RCC 7860 (cell line): ENCODE measurements around the gene PORCN.
"Not testable (repeated sequence)": the region's sequence is repeated elsewhere in the genome, so short reads cannot be mapped to it uniquely, and the experiment has no call there.

ENCODE experiments used
- DNase-seq: peaks from one replicate; pipeline ENCODE4 v3.0.0-alpha.2; 2015; ENCODE audit warnings: low spot score
- FAIRE-seq: peaks from 2 replicates; lab custom pipeline; 2012; peaks lifted over from hg19 to GRCh38; lab: Jason Lieb, UNC

Gene PORCN

DNA sequence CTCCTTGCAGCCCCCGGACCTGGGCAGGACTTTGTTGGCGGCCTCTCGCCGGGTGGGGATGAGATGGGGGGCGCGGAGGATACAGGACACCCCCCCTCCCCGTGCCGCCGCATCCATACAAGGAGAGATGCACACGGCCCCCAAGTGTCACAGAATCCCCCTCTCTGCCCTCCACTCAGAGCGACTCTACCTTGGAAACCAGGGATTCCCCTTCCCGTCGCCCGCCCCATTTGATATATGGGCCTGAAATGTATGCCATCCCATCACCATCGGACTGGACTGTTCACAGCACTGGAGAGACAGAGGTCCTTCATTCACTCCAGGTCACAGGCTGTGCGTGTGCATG is 426 bp downstream of the PORCN start:
- FAIRE-seq (no peak), DNase-seq (no peak)

- FAIRE-seq (no peak), DNase-seq (no peak)
These were observed 827 bp downstream of the PORCN start for GRCh38 chrX:48509619-48510018.

GRCh38 chrX:48511560-48511959 is 2.8 kb downstream of the PORCN start:
- no peak for FAIRE-seq

GRCh38 chrX:48512371-48512935 is 3.7 kb downstream of the PORCN start:
- FAIRE-seq (no peak), DNase-seq (no peak)

More at GRCh38 chrX:48511560-48511959, 2.8 kb downstream of the PORCN start:
- DNase-seq: no peak

DNA sequence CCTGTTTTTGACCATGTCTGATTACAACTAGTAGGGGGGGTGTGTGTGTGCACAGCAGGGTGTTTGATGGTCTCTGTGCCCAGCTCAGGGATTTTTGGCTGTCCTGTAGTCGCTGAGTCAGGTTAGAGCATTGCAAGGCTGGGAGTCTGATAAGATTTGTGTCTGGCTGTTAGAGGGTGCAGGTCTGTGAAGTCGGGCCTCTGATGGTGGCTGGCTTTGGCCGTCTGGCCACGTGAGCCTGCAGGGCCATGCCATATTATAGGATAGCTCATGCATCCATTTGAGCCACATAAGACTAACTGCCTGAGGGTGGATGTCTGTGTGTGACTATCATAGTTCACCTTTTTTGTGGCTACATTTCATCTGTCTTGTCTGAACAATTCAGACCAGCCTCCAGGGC is 4.9 kb downstream of the PORCN start:
- FAIRE-seq: no peak
- DNase-seq: no peak

DNA sequence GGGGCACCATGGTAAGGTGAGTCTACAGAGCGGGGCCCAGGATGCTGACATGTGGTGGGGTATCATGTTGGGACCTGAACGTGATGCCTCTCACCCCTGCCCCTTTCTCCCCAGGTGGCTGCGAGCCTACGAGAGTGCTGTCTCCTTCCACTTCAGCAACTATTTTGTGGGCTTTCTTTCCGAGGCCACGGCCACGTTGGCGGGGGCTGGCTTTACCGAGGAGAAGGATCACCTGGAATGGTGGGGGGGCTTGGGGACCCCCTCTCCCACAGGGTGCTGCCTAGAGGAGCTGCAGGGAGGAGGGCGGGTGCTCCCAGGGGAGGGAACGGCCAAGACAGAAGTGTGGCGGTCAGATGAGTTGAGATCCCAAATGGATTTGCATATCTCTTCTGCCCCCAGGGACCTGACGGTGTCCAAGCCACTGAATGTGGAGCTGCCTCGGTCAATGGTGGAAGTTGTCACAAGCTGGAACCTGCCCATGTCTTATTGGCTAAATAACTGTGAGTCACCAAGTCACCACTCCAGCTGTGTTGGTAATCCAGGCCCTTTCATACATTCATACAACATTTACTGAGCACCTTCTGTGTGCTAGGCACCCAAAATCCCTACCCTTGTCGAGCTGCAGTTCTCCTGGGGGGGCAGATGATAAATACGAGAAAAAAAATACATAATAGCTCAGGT is 5.5 kb downstream of the PORCN start:
- no peak for DNase-seq
- no peak for FAIRE-seq

GRCh38 chrX:48514868-48515460 is 6.2 kb downstream of the PORCN start:
- FAIRE-seq (no peak), DNase-seq (no peak)

- FAIRE-seq (no peak), DNase-seq (no peak)
These were observed 7.0 kb downstream of the PORCN start for GRCh38 chrX:48515842-48516241.

- DNase-seq: no peak
- no peak for FAIRE-seq
These were observed 7.5 kb downstream of the PORCN start for GRCh38 chrX:48516285-48516684.

DNA sequence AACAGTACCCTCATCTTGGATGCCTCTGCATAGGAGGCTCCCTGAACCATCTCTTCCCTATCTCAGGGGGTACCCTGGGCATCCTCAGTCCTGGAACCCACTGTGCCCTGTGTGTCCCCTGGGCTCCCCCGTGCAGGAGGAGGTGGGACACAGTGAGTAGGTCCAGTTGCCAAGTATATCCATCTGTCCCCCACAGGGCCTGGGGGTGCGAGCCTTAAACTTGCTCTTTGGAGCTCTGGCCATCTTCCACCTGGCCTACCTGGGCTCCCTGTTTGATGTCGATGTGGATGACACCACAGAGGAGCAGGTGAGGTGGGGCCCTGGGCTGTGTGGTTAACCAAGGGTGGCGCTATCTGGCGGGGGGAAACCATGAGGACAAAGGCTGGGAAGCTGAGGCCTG is 8.2 kb downstream of the PORCN start:
- DNase-seq (no peak), FAIRE-seq (no peak)

DNA sequence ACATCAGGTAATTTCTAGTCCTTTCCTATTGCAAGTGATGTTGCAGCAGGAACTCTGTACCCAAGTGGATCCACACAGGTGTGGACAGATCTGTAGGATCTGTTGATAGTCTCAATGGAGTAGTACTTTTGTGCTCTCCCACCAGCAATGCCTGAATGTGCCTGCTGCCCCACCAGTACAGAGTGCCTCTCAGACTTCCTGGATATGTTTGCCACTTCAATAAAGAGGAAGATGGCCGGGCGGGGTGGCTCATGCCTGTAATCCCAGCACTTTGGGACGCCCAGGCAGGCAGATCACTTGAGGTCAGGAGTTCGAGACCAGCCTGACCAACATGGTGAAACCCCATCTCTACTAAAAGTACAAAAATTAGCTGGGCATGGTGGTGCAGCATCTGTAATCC is 10.7 kb downstream of the PORCN start:
- FAIRE-seq, DNase-seq: not testable (repeated sequence)

- DNase-seq: no peak
- FAIRE-seq: no peak
These were observed 11.7 kb downstream of the PORCN start for GRCh38 chrX:48520455-48520854.

DNA sequence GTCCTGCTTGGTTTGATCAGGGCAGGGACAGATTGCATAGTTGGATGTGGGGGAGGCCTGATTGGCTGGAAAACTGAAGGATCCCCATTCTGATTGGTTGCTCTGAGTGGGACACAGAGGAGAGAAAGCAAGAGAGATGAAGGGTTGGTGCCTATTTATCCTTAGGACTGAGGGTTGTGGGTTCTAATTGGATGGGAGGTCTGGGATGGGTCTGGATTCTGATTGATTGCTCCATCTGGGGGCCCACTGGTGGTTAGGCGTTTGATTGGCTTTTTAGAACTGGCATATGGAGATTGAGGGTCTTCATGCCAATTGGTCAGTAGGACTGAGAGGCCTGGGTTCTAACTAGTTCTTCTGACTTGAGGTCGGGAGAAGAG is 12.2 kb downstream of the PORCN start:
- DNase-seq: no peak
- no peak for FAIRE-seq

GRCh38 chrX:48521353-48522243 is 12.8 kb downstream of the PORCN start, which contains the start of gene EBP:
Gene EBP, plus strand, starts transcription at chrX:48521808. Its CDS starts 1,964 bp downstream, at chrX:48523772.
- DNase-seq (peak; percentile 86), FAIRE-seq (peak; percentile 93)

DNA sequence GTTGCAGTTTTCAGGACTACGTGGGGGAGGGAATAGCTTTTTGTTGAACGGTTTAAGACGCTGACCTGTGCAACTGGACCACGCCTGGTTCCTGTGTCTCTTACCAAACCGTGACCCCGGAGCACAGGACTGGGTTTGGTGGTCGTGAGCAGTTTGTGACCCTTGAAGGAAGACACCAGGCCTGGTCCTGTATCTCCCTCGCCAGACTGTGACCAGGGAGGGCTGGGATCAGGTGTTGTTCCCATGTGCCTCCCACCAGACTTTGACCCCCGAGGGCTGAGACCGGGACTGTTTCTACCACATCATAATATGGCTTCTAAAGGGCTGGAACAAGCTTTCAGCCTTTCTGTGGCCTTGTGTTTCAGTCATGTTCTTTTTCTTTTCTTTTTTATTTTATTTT is 13.5 kb downstream of the PORCN start:
- DNase-seq: no peak
- no peak for FAIRE-seq

DNA sequence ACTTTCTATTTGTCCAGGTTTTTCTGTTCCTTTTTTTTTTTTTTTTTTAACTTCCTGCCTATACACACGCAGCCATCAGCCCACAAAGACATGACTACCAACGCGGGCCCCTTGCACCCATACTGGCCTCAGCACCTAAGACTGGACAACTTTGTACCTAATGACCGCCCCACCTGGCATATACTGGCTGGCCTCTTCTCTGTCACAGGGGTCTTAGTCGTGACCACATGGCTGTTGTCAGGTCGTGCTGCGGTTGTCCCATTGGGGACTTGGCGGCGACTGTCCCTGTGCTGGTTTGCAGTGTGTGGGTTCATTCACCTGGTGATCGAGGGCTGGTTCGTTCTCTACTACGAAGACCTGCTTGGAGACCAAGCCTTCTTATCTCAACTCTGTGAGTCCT is 14.9 kb downstream of the PORCN start:
- DNase-seq (no peak), FAIRE-seq (no peak)

DNA sequence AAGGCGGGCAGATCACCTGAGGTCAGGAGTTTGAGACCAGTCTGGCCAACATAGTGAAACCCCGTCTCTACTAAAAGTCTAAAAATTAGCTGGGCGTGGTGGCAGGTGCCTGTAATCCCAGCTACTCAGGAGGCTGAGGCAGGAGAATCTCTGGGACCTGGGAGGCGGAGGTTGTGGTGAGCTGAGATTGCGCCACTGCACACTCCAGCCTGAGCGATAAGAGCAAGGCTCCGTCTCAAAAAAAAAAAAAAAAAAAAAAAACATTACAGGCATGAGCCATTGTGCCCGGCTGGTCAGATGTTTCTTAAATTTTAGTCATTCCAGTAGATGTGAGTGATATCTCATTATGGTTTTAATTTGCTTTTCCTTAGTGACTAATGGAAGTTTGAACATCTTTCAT is 17.1 kb downstream of the PORCN start:
- FAIRE-seq, DNase-seq: not testable (repeated sequence)

- no peak for DNase-seq
- peak; percentile 85 for FAIRE-seq
These were observed 21.9 kb downstream of the PORCN start for GRCh38 chrX:48530736-48531135.

DNA sequence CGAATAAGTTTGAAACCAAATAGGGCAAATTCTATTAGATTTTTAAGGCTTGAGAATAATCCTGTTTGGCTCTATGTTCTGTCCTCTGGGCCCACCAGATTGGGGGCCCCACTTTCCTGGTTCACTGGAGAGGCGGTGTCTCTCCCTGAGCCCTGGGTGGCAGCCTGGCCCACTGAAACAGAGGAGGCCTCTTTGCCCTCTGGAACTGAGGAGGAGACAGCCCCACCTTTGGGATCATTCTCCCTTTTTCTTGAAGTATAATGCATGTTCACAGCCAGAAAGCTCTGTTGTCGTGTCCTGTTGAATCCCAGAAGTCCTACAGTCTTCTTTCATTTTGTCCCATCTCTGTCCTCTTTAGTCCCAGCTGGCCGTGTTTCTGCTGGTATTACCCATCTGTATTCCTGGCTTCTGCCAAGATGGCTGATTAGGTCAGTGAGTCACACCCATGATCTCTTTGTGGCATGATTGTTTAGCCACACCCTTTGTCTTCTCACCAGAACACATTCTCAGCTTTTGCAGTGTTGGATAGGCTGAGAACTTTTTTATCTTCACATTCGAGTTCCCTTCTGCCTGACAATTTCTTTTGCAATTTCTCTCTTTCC is 22.7 kb downstream of the PORCN start:
- peak; percentile 67 for DNase-seq
- FAIRE-seq: peak; percentile 95

DNA sequence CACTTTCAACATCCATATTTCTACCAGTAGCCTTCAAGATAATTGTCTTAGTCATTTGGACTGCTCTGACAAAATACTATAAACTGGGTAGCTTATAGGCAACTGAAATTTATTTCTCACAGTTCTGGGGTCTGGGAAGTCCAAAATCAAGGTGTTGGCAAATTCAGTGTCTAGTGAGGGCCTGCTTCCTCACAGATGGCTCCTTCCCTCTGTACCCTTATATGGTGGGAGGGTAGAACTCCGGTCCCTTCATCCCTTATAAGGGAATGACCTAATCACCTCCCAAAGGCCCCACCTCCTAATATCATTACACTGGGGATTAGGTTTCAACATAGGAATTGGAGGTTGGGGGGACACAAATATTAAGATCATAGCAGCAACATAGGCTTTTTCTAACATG is 23.4 kb downstream of the PORCN start:
- FAIRE-seq: no peak
- DNase-seq: no peak

- FAIRE-seq (no peak), DNase-seq (no peak)
These were observed 24.4 kb downstream of the PORCN start for GRCh38 chrX:48533165-48533564.
